Stimulated activated CD4-positive, alpha-beta T cell treated with anti-CD3 and anti-CD28 coated beads, TNF-alpha, amount 100 ng/mL, for 1 hour (primary cell): ENCODE results near the gene HOXD9.

Experiments
- DNase-seq, 3 donors: peaks; one replicate each; pipeline ENCODE4 v3.0.0-alpha.2; 2020; ENCODE audit warnings: low read depth in 3 of 3, low spot score in 1 of 3

Gene HOXD9

GRCh38 chr2:176137906-176138305 is 15.4 kb downstream of the HOXD9 start:
- no peak for DNase-seq

GRCh38 chr2:176138526-176138922 is 16.0 kb downstream of the HOXD9 start:
- no peak for DNase-seq

DNA sequence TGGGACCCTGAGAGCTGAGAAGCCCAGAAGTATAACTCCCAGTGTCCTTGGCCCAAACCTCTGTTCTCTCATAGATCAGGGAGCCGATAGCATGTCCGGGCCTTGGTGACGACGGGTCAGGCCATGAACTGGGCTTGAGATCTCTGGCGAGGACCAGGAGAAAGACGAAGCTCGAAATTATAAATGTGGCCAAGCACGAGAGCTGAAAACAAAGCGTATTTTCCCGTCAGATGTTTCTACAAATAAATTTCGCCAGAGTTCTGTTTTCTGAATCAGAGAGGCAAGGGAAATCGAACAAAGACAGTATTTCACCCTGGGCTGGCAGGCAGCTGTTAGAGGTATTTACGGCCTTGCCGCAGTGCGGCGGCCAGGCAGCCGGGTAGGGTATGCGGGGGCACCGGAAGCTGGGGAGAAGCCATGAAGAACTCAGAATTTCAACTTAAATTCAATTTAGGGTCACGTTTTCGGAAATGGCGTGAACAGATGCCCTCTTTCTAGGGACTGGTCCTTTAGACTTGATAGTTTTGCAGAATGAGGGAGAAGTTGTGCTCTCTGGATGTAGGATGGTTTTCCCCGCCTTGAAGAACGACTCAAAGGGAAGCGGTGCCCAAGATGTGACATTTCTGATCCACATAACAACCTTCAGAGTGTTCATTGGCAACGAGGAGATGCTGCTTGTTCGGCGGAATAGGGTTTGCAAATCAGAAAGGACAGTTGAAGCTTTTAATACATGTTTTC is 16.6 kb downstream of the HOXD9 start:
- DNase-seq, result no peak

- DNase-seq, result no peak
These were observed 17.4 kb downstream of the HOXD9 start for GRCh38 chr2:176139661-176140512.

GRCh38 chr2:176140513-176141317 is 18.2 kb downstream of the HOXD9 start:
- DNase-seq, result peak in 1 of 3 donors; percentile 46

- no peak for DNase-seq
These were observed 19.8 kb downstream of the HOXD9 start for GRCh38 chr2:176142281-176142680.

DNA sequence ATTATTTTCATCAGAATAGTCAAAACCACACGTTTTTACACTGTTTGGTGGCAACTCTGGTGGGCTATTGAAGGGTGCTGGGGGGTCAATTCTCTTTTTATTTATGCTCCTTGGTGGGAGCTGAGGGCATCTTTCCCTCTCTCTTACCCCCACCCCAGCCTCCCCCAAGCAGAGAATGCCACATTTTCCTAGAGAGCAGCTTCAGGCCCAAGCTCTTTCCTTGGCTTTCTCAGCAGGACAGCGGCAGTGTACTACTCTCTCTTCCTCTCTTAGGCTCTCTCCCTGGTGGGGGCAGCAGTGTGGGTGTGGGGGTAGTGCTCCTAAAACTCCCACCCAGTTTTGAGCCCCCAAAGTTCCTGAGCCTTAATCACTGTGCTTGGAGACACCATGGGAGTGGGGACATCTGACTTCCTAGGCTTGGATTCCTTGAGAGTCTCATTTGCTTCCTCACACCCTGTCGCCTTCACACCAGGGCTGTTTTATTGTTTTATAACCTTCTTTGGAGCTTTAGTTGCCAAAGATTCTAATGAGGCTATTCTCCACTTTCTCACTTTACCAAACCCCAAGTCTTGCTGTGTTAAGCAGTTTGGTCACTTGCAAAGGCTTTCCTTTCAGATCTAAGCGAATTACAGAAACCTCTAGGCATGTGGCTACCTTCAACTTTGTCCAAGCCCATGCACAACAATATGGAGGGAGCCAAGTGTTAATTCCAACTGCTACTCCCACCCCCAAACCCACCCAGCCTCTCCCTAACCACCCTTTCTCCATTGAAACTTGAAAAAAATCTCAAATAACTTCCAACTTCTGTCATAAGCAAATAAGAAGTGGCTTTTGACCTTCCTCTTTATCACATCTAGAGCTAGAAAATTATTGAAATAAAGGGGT is 22.8 kb downstream of the HOXD9 start:
- no peak for DNase-seq

DNA sequence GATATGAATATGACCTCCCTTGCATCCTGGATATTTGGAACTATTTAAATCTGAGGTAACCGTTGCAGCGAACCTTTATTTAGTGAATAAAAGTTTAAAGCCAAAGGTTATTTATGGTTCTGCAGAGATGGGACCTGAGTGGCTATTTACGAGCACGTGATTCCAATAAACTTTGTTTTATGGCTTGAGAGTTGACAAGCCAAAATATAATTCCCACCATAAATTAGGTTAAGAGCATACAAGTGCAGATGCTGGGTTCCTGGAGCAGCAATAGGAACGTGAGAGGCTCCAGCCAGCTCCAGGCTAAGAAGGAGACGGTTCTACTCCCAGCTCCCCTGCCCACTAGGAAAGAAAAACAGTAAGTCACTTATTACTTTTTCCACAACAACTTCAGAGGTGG is 23.6 kb downstream of the HOXD9 start:
- DNase-seq, result no peak

DNA sequence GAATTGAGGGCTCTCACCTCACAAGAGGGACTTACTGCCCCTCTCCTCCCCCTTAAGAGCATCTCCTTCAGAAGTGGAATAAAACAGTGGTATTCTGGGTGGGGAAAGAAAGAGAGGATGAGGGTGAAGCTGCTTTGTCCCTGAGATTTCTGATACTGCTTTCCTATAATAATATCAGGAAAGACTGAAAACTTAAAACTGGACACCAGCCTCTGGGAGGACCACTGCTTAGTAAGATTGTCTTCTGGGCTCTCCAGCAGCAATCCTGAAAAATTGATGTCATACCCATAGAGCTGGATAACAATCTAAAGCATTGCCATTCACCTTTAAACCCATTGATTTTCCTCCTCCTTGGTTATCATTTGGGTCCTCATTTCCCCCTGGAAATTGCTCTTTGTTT is 24.1 kb downstream of the HOXD9 start:
- DNase-seq, result no peak

DNA sequence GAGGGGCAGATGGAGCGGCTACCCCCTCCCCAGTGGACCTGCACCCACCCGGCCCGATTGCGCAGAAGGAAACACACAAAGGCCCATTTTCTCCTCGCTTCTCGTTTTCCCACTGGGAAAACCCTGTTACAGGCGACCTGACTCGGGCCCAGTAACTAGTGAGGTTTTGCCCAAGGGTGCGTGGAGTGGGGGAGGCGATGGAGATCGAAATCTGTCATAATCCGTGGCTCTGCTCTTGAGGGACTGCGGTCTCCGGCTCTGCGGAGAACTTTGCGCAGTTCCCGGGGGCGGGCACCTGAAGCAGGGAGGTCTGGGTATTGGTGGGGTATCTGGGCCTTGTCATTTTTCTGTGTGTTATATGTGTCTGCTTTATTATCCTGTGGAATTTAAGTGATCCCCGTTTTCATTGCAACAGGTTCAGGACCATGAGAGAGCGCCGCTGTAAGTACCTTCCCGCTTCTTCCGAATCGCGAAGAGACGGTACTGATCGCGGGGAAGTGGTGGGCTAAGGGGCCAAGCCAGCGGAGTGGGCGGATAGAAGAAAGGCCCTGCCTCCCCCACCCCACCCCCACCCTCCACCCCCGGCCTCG is 24.8 kb downstream of the HOXD9 start:
- no peak for DNase-seq

DNA sequence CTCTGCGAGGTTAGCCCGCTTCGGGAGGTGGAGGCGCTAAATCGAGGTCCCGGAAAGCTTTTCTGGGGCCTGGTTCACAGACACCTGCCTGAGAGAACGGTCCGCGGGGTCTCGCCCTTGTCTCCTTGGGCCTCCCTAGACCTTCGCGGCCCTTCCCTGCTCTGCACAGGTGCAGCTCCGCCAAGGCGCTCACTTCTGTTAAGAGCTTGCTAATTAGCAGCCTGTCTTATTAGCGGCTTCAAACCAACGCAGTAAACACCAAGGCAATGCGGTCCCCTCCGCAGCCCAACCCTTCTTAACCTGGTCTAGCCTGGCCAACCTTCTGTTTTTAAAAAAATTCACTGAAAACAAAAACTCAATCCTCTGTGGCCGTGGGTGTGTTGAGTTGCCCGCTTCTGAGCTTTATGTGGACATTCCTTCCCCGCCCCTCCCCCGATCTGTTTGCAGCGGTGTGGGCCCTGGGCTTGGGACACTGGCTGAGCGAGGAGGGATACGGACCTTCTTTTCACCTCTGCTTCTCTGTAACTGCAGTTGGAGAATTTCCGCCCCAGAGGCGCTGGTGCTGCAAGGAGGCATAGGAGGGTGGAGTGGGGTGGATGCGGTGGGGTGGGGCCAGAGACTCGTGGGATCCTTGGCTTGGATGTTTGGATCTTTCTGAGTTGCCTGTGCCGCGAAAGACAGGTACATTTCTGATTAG is 25.4 kb downstream of the HOXD9 start:
- no peak for DNase-seq

- no peak for DNase-seq
These were observed 26.4 kb downstream of the HOXD9 start for GRCh38 chr2:176148751-176149421.

GRCh38 chr2:176149481-176149938 is 27.0 kb downstream of the HOXD9 start:
- DNase-seq, result no peak

DNA sequence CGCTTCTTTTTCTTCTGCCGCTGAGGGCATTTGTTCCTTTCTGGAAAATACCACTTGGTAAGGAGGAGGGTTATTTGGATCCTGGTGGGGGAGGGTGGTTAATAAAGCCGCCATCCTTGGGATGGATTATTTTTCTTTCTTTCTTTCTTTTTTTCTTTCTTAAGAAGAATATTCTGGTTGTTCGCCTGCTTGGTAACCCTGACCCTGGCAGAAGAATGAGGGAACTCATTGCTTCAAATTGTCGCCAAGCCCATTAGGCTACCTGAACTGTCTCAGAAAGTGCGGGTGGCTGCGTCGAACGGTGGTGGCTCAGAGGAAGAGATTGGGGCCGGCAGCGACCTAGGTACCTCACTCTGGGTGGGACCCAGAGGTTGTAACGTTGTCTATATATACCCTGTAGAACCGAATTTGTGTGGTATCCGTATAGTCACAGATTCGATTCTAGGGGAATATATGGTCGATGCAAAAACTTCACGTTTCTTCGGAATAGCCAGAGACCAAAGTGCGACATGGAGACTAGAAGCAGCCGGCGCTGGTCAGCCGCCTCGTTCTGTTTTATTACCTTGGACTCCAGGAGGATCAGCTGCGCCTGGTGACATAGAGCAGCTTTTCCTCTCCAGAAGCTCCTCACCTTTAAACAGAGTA is 27.5 kb downstream of the HOXD9 start:
- no peak for DNase-seq

GRCh38 chr2:176150584-176151441 is 28.3 kb downstream of the HOXD9 start:
- no peak for DNase-seq

DNA sequence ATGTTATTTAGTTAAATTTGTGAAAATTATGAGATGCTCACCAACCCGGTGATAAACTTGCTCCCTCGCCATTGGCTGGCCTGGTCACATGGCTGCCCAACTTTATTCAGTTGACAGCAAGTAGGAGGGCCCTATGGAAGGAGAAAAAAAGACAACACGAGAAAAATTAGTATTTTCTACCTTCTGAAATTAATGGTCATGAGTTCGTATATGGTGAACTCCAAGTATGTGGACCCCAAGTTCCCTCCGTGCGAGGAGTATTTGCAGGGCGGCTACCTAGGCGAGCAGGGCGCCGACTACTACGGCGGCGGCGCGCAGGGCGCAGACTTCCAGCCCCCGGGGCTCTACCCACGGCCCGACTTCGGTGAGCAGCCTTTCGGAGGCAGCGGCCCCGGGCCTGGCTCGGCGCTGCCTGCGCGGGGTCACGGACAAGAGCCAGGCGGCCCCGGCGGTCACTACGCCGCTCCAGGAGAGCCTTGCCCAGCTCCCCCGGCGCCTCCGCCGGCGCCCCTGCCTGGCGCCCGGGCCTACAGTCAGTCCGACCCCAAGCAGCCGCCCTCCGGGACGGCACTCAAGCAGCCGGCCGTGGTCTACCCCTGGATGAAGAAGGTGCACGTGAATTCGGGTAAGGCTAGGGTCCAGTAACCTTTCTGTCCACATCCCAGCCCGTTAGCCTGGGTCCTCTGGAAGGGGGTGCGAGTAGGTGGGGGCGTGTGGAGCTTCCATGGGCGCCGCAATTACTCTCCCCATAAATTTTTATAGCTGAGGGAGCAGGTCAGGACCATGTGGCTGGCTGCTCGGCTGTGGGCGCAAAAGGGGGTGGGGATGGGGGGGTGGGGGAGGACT is 29.1 kb downstream of the HOXD9 start, which contains the start of gene HOXD4:
HOXD4 (plus strand) TSS at position 109 of the 846 bp plus-strand sequence; CDS start at position 193, 84 bp downstream.
- no peak for DNase-seq
